Stimulated activated CD8-positive, alpha-beta memory T cell treated with anti-CD3 and anti-CD28 coated beads, Interleukin-7, amount 100 ng/mL, for 24 hours (primary cell): ENCODE results near the gene PLXNB2.
"Not testable (repeated sequence)": the region's sequence is repeated elsewhere in the genome, so short reads cannot be mapped to it uniquely, and the experiment has no call there.

ENCODE experiments used
- DNase-seq: peaks from one replicate; pipeline ENCODE4 v3.0.0-alpha.2; 2020; ENCODE audit warnings: low read depth

The PLXNB2 gene

GRCh38 chr22:50306753-50307749 is at the start of gene PLXNB2:
PLXNB2 (minus strand) TSS chr22:50307646; CDS start chr22:50290584, 17,062 bp downstream.
- DNase-seq: no peak

GRCh38 chr22:50357222-50357621 is 49.8 kb upstream of the PLXNB2 start:
- DNase-seq: no peak

GRCh38 chr22:50356186-50356585 is 48.7 kb upstream of the PLXNB2 start:
- DNase-seq: no peak

- no peak for DNase-seq
Measured at GRCh38 chr22:50348058-50348457, 40.6 kb upstream of the PLXNB2 start.

GRCh38 chr22:50347157-50347556 is 39.7 kb upstream of the PLXNB2 start:
- no peak for DNase-seq

- DNase-seq: no peak
Measured at GRCh38 chr22:50346470-50346869, 39.0 kb upstream of the PLXNB2 start.

- DNase-seq: no peak
Measured at GRCh38 chr22:50343541-50343935, 36.1 kb upstream of the PLXNB2 start.

- peak; percentile 77 for DNase-seq
Measured at GRCh38 chr22:50342651-50343540, 35.5 kb upstream of the PLXNB2 start, which contains the start of gene PPP6R2. PPP6R2 (plus strand) TSS chr22:50343327; CDS start chr22:50393909, 50,582 bp downstream.

- peak; percentile 75 for DNase-seq
Measured at GRCh38 chr22:50341977-50342650, 34.7 kb upstream of the PLXNB2 start.

- DNase-seq: no peak
Measured at GRCh38 chr22:50339945-50340879, 32.8 kb upstream of the PLXNB2 start.

- no peak for DNase-seq
Measured at GRCh38 chr22:50338860-50339462, 31.5 kb upstream of the PLXNB2 start.

- no peak for DNase-seq
Measured at GRCh38 chr22:50338042-50338573, 30.7 kb upstream of the PLXNB2 start.

GRCh38 chr22:50337262-50338041 is 30.0 kb upstream of the PLXNB2 start:
- no peak for DNase-seq

GRCh38 chr22:50334433-50334832 is 27.0 kb upstream of the PLXNB2 start:
- DNase-seq: not testable (repeated sequence)

- no peak for DNase-seq
Measured at GRCh38 chr22:50329236-50329635, 21.8 kb upstream of the PLXNB2 start.

- DNase-seq: no peak
Measured at GRCh38 chr22:50327711-50328019, 20.2 kb upstream of the PLXNB2 start.

GRCh38 chr22:50326956-50327710 is 19.7 kb upstream of the PLXNB2 start, which contains the start of gene DENND6B:
DENND6B (minus strand) TSS chr22:50327012; CDS start chr22:50326988, 24 bp downstream.
- no peak for DNase-seq

GRCh38 chr22:50326225-50326955 is 18.9 kb upstream of the PLXNB2 start:
- no peak for DNase-seq
